Nephron (organoid): ENCODE measurements around the gene SMIM45.

Source experiments
- H3K27ac Mint-ChIP-seq, 3 experiments: 2 replicates each; pipeline ENCODE4 v1.8.0; 2020; ENCODE audit warnings: mixed read lengths in 3 of 3, mild to moderate bottlenecking in 2 of 3, moderate library complexity in 1 of 3
- H3K27me3 Mint-ChIP-seq: 2 replicates; pipeline ENCODE4 v1.8.0; 2021; ENCODE audit warnings: low read depth, mild to moderate bottlenecking, moderate library complexity, mixed read lengths
- H3K36me3 Mint-ChIP-seq: 2 replicates; pipeline ENCODE4 v1.8.0; 2020; ENCODE audit warnings: low read depth, mixed read lengths
- H3K4me1 Mint-ChIP-seq: 2 replicates; pipeline ENCODE4 v1.8.0; 2020; ENCODE audit warnings: mixed read lengths
- H3K4me3 Mint-ChIP-seq, 3 experiments: 2 replicates each; pipeline ENCODE4 v1.8.0; 2020; ENCODE audit warnings: mild to moderate bottlenecking in 3 of 3, mixed read lengths in 3 of 3, moderate library complexity in 2 of 3
- H3K9me3 Mint-ChIP-seq: 2 replicates; pipeline ENCODE4 v1.8.0; 2020; ENCODE audit warnings: mixed read lengths
- CTCF ChIP-seq, 3 experiments: fragments of 200-600 bp; sonication (generic); IDR thresholded peaks; one replicate each; pipeline ENCODE4 v1.5.0; 2021; ENCODE audit warnings: antibody characterized with exemption in 3 of 3; ENCODE audit not compliant: unreplicated experiment in 3 of 3

Gene SMIM45

GRCh38 chr22:41917903-41918791 is 33.8 kb upstream of the SMIM45 start:
- H3K4me1 Mint-ChIP-seq, result peaks cover 13% of the 10 kb centered on the region
- no peak overlapping the region for H3K27ac Mint-ChIP-seq
- peak overlapping the region; percentile 62 to 77 (median 68) for H3K4me3 Mint-ChIP-seq
- H3K36me3 Mint-ChIP-seq, result no peaks in the 10 kb centered on the region
- H3K27me3 Mint-ChIP-seq, result peaks cover 69% of the 10 kb centered on the region
- TF ChIP-seq CTCF (IDR thresholded peaks at IDR 0.05; ENCODE audit: unreplicated experiment in 3 of 3), result no peak
- no peaks in the 10 kb centered on the region for H3K9me3 Mint-ChIP-seq

- Mint-ChIP-seq H3K4me3 (peak overlapping the region in 1 of 3 experiments; percentile 31), H3K36me3 (no peaks in the 10 kb centered on the region), H3K27me3 (peaks cover 60% of the 10 kb centered on the region), H3K27ac (no peak overlapping the region), H3K9me3 (no peaks in the 10 kb centered on the region), H3K4me1 (peaks cover 13% of the 10 kb centered on the region)
- no peak for TF ChIP-seq CTCF (IDR thresholded peaks at IDR 0.05; ENCODE audit: unreplicated experiment in 3 of 3)
These were observed 32.4 kb upstream of the SMIM45 start for GRCh38 chr22:41919357-41920224.

- H3K4me1 Mint-ChIP-seq, result peaks cover 13% of the 10 kb centered on the region
- no peak for TF ChIP-seq CTCF (IDR thresholded peaks at IDR 0.05; ENCODE audit: unreplicated experiment in 3 of 3)
- H3K9me3 Mint-ChIP-seq, result no peaks in the 10 kb centered on the region
- H3K27ac Mint-ChIP-seq, result no peak overlapping the region
- peaks cover 62% of the 10 kb centered on the region for H3K27me3 Mint-ChIP-seq
- H3K4me3 Mint-ChIP-seq, result peak overlapping the region in 2 of 3 experiments; percentile 56 to 65
- H3K36me3 Mint-ChIP-seq, result no peaks in the 10 kb centered on the region
These were observed 31.5 kb upstream of the SMIM45 start for GRCh38 chr22:41920271-41920976.

GRCh38 chr22:41922328-41922727 is 29.6 kb upstream of the SMIM45 start:
- Mint-ChIP-seq H3K4me1 (peaks cover 4% of the 10 kb centered on the region), H3K4me3 (no peak overlapping the region), H3K27me3 (peaks cover 56% of the 10 kb centered on the region), H3K9me3 (no peaks in the 10 kb centered on the region), H3K27ac (no peak overlapping the region), H3K36me3 (no peaks in the 10 kb centered on the region)
- TF ChIP-seq CTCF (IDR thresholded peaks at IDR 0.05; ENCODE audit: unreplicated experiment in 3 of 3), result no peak

- TF ChIP-seq CTCF (IDR thresholded peaks at IDR 0.05; ENCODE audit: unreplicated experiment in 3 of 3), result no peak
- peaks cover 56% of the 10 kb centered on the region for H3K27me3 Mint-ChIP-seq
- no peak overlapping the region for H3K4me3 Mint-ChIP-seq
- peaks cover 9% of the 10 kb centered on the region for H3K4me1 Mint-ChIP-seq
- no peaks in the 10 kb centered on the region for H3K36me3 Mint-ChIP-seq
- no peak overlapping the region for H3K27ac Mint-ChIP-seq
- H3K9me3 Mint-ChIP-seq, result no peaks in the 10 kb centered on the region
These were observed 28.9 kb upstream of the SMIM45 start for GRCh38 chr22:41922940-41923594.
